ENCODE data around the gene TMEM217. TPM values are rescaled to one million over a fixed set of nuclear protein-coding genes. Genes with fewer than 3 reads are reported as not detected.

TMEM217 gene
- total and polyA plus RNA-seq, 2 of the 4 experiments (the other 2 are of a cell fraction): 1.4 to 3.5 TPM

DNA sequence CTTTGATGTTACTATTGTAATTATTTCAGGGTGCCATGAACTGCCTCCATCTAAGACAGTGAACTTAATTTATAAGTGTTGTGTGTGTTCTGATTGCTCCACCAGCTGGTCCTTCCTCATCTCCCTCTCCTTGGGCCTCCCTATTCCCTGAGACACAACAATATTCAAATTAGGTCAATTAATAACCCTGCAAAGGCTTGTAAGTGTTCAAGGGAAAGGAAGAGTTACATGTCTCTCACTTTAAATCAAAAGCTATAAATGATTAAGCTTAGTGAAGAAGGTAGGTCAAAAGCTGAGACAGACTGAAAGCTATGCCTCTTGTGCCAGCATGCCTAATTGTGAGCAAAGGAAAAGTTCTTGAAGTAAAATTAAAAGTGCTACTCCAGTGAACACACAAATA, 35.5 kb upstream of the TMEM217 start:
- Histone ChIP-seq H4K5ac (ENCODE audit: low read depth, low read length) (no peak overlapping the region), H3K27me3 (ENCODE audit: control insufficient read depth, insufficient read depth, low read length) (no peaks in the 10 kb centered on the region), H3K9ac (ENCODE audit: low read depth, low read length) (no peak overlapping the region), H2BK20ac (ENCODE audit: low read depth, low read length) (no peak overlapping the region), H3K27ac (ENCODE audit: insufficient read depth, low read length) (no peak overlapping the region), H3K9me3 (ENCODE audit: control insufficient read depth, insufficient read depth, low read length) (0 out of 2 replicates have a peak, but pooled peaks cover 1% of the 10 kb centered on the region), H2AK9ac (replicated peaks; ENCODE audit: low read depth, low read length, poor library complexity) (no peak overlapping the region), H2BK5ac (ENCODE audit: low read depth, low read length, poor library complexity, severe bottlenecking) (no peak overlapping the region), H4K20me1 (ENCODE audit: insufficient read depth, low read length) (no peaks in the 10 kb centered on the region), H3K18ac (ENCODE audit: low read depth, low read length) (no peak overlapping the region), H3K4me3 (ENCODE audit: insufficient read depth, low read depth, low read length) (no peak overlapping the region), H3K36me3 (ENCODE audit: control insufficient read depth, insufficient read depth, low read length) (peaks cover 37% of the 10 kb centered on the region), H3K4me1 (ENCODE audit: control insufficient read depth, insufficient read depth, low read length) (0 out of 2 replicates have a peak, but pooled peaks cover under 1% of the 10 kb centered on the region), H4K8ac (ENCODE audit: low read depth in 2 of 2, low read length in 2 of 2) (no peak overlapping the region), H3K23ac (ENCODE audit: low read depth, low read length) (no peak overlapping the region), H3K14ac (replicated peaks; ENCODE audit: low read depth, low read length) (no peak overlapping the region), H2AFZ (replicated peaks; ENCODE audit: low read length, poor library complexity) (no peak overlapping the region), H2BK120ac (ENCODE audit: low read depth, low read length) (no peak overlapping the region), H3K79me1 (ENCODE audit: low read depth in 1 of 2, low read length in 2 of 2) (peaks cover 6% of the 10 kb centered on the region in 2 experiments; a peak in 1 of 4 replicates), H3K9me1 (ENCODE audit: insufficient read depth, low read length) (peaks cover 5% of the 10 kb centered on the region; the same call in 1 of the 2 replicates), H3K4ac (ENCODE audit: low read depth, low read length) (no peak overlapping the region), H2BK15ac (ENCODE audit: low read depth, low read length) (no peak overlapping the region), H4K91ac (ENCODE audit: insufficient read depth, low read depth, low read length) (no peak overlapping the region), H2AK5ac (ENCODE audit: low read depth, low read length) (no peak overlapping the region), H3K56ac (ENCODE audit: extremely low read depth, insufficient read depth, low read length) (no peak overlapping the region), H3K4me2 (ENCODE audit: low read depth, low read length) (no peak overlapping the region)
- intact Hi-C loops (cut with micrococcal nuclease) (no loop called here), dilution Hi-C loops (cut with HindIII; ENCODE audit: low sequenced_read_pairs, unreplicated experiment) (no loop called here), in situ Hi-C loops (cut with MboI; ENCODE audit: low sequenced_read_pairs) (no loop called here)
- BruUV-seq (replicated peaks): no TSS peak
- POLR2A ChIA-PET (ENCODE audit: unreplicated experiment): no interaction called here
- no peak for TF ChIP-seq MAZ (IDR thresholded peaks at IDR 0.05; ENCODE audit: borderline replicate concordance, low read depth, low read length)
- no peak for TF ChIP-seq SMC3 (IDR thresholded peaks at IDR 0.05; ENCODE audit: low read depth, low read length)
- no peak for TF ChIP-seq FOS (IDR thresholded peaks at IDR 0.05; ENCODE audit: low read depth, low read length)
- TF ChIP-seq MXI1 (IDR thresholded peaks at IDR 0.05; ENCODE audit: borderline replicate concordance, low read depth, low read length): no peak
- no peak for TF ChIP-seq RAD21 (IDR thresholded peaks at IDR 0.05; ENCODE audit: low read length)
- TF ChIP-seq, protein P1, sequence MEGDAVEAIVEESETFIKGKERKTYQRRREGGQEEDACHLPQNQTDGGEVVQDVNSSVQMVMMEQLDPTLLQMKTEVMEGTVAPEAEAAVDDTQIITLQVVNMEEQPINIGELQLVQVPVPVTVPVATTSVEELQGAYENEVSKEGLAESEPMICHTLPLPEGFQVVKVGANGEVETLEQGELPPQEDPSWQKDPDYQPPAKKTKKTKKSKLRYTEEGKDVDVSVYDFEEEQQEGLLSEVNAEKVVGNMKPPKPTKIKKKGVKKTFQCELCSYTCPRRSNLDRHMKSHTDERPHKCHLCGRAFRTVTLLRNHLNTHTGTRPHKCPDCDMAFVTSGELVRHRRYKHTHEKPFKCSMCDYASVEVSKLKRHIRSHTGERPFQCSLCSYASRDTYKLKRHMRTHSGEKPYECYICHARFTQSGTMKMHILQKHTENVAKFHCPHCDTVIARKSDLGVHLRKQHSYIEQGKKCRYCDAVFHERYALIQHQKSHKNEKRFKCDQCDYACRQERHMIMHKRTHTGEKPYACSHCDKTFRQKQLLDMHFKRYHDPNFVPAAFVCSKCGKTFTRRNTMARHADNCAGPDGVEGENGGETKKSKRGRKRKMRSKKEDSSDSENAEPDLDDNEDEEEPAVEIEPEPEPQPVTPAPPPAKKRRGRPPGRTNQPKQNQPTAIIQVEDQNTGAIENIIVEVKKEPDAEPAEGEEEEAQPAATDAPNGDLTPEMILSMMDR (conservative IDR thresholded peaks at IDR 0.05; ENCODE audit: low read depth, low read length): no peak
- TF ChIP-seq, protein P2, sequence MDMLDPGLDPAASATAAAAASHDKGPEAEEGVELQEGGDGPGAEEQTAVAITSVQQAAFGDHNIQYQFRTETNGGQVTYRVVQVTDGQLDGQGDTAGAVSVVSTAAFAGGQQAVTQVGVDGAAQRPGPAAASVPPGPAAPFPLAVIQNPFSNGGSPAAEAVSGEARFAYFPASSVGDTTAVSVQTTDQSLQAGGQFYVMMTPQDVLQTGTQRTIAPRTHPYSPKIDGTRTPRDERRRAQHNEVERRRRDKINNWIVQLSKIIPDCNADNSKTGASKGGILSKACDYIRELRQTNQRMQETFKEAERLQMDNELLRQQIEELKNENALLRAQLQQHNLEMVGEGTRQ (IDR thresholded peaks at IDR 0.05; ENCODE audit: low read depth, low read length): no peak
- no peak for TF ChIP-seq NFE2L2 (IDR thresholded peaks at IDR 0.05; ENCODE audit: low read depth, low read length)
- TF ChIP-seq POLR2A (IDR thresholded peaks at IDR 0.05; ENCODE audit: low read depth, low read length): no peak
- TF ChIP-seq, protein P3, sequence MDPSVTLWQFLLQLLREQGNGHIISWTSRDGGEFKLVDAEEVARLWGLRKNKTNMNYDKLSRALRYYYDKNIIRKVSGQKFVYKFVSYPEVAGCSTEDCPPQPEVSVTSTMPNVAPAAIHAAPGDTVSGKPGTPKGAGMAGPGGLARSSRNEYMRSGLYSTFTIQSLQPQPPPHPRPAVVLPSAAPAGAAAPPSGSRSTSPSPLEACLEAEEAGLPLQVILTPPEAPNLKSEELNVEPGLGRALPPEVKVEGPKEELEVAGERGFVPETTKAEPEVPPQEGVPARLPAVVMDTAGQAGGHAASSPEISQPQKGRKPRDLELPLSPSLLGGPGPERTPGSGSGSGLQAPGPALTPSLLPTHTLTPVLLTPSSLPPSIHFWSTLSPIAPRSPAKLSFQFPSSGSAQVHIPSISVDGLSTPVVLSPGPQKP (IDR thresholded peaks at IDR 0.05; ENCODE audit: borderline replicate concordance, low read depth, low read length): no peak
- TF ChIP-seq RFX5 (IDR thresholded peaks at IDR 0.05; ENCODE audit: low read depth, low read length): no peak
- TF ChIP-seq BHLHE40 (IDR thresholded peaks at IDR 0.05; ENCODE audit: low read depth, low read length): no peak
- TF ChIP-seq RCOR1 (IDR thresholded peaks at IDR 0.05; ENCODE audit: insufficient replicate concordance, low read length): no peak
- TF ChIP-seq MAFK (IDR thresholded peaks at IDR 0.05; ENCODE audit: low read depth, low read length): no peak
- no peak for TF ChIP-seq CHD1 (IDR thresholded peaks at IDR 0.05; ENCODE audit: low read depth, low read length)
- TF ChIP-seq CEBPB (IDR thresholded peaks at IDR 0.05; ENCODE audit: low read depth, low read length): no peak
- ATAC-seq (ENCODE audit: low read depth): no peak
- CTCF ChIA-PET: interaction anchor here (0.6 to 1.2 kb wide), 2 partner anchors 10 to 13 kb away, joined by 3 to 4 read pairs; no protein-coding TSS in a partner anchor
- no peak for DNase-seq

Data from IMR-90 (cell line).